Endothelial cell of umbilical vein (primary cell): ENCODE data around the gene EVC2. TPM values are rescaled to one million over a fixed set of nuclear protein-coding genes. Genes with fewer than 3 reads are reported as not detected.
A peak's percentile ranks its signal among the peaks of the same experiment; 100 is the strongest.

Experiments used
- BruUV-seq: library from RNA; stranded (reverse); fragments of 400-500 nt; replicated peaks from 2 replicates; lab custom pipeline; 2021; lab: Mats Ljungman, UMichigan
- CTCF ChIA-PET: fragments of 300-600, 350-600 bp; sonication (Branson Sonifier 250); formaldehyde crosslinking; loops from one replicate; lab custom pipeline; 2021; ENCODE audit warnings: antibody characterized with exemption, inconsistent platforms; lab: Charles Lee
- POLR2A ChIA-PET: fragments of 300-600, 350-600 bp; sonication (Branson Sonifier 250); formaldehyde crosslinking; loops from one replicate; lab custom pipeline; 2021; ENCODE audit warnings: antibody characterized with exemption, inconsistent platforms; lab: Charles Lee
- DNase-seq: peaks from one replicate; pipeline ENCODE4 v3.0.0-alpha.2; 2011; ENCODE audit warnings: low read depth, low spot score
- FAIRE-seq: peaks from 2 replicates; lab custom pipeline; 2011; peaks lifted over from hg19 to GRCh38; lab: Jason Lieb, UNC
- H2AFZ ChIP-seq: 2 replicates; pipeline ENCODE4 v1.6.0; 2012; ENCODE audit warnings: low read depth, low read length, control low read depth, inconsistent platforms
- H3K27ac ChIP-seq: 2 replicates; pipeline ENCODE4 v1.5.1; 2011; ENCODE audit warnings: low read depth, mild to moderate bottlenecking, control low read depth, low read length, moderate library complexity; ENCODE audit not compliant: insufficient read depth
- H3K27me3 ChIP-seq, 2 experiments: 2 replicates each; pipeline versions ENCODE4 v1.6.0 to v1.6.1; 2011; ENCODE audit warnings: low read length in 2 of 2, mixed read lengths in 1 of 2; ENCODE audit not compliant: control insufficient read depth in 2 of 2, insufficient read depth in 2 of 2
- H3K36me3 ChIP-seq, 2 experiments: 2 replicates in 1 of 2; 3 replicates in 1 of 2; pipeline ENCODE4 v1.5.1; 2011; ENCODE audit warnings: low read length in 2 of 2, mild to moderate bottlenecking in 1 of 2, moderate library complexity in 1 of 2; ENCODE audit not compliant: control insufficient read depth in 2 of 2, insufficient read depth in 2 of 2; ENCODE audit errors: extremely low read depth in 1 of 2
- H3K4me1 ChIP-seq: 3 replicates; pipeline ENCODE4 v1.5.1; 2011; ENCODE audit warnings: mild to moderate bottlenecking, low read length; ENCODE audit not compliant: control insufficient read depth, insufficient read depth; ENCODE audit errors: extremely low read depth
- H3K4me2 ChIP-seq: 2 replicates; pipeline ENCODE4 v1.6.1; 2011; ENCODE audit warnings: low read length, control low read depth, mixed read lengths; ENCODE audit not compliant: insufficient read depth
- H3K4me3 ChIP-seq, 3 experiments: fragments of 200-600 bp in 1 of 3; sonication (generic), shearing (Covaris generic) in 1 of 3; replicated peaks in 1 of 3; 2 replicates each; pipeline ENCODE4 v1.5.1; 2011 to 2016; ENCODE audit warnings: control low read depth in 3 of 3, low read length in 3 of 3, mild to moderate bottlenecking in 2 of 3, inconsistent platforms in 1 of 3, low read depth in 1 of 3, moderate library complexity in 1 of 3; ENCODE audit not compliant: insufficient read depth in 1 of 3
- H3K79me2 ChIP-seq: 2 replicates; pipeline ENCODE4 v1.6.0; 2012; ENCODE audit warnings: low read length, inconsistent platforms; ENCODE audit not compliant: control insufficient read depth, insufficient read depth
- H3K9ac ChIP-seq: replicated peaks from 2 replicates; pipeline ENCODE3; 2011; ENCODE audit warnings: low read length, control low read depth; ENCODE audit not compliant: insufficient read depth; ENCODE audit errors: extremely low read depth
- H3K9me1 ChIP-seq: replicated peaks from 3 replicates; pipeline ENCODE4 v1.6.0; 2011; ENCODE audit warnings: mild to moderate bottlenecking, low read length; ENCODE audit not compliant: control insufficient read depth, insufficient read depth; ENCODE audit errors: extremely low read depth
- H3K9me3 ChIP-seq: replicated peaks from 2 replicates; pipeline ENCODE4 v1.5.1; 2012; ENCODE audit warnings: low read length, inconsistent platforms; ENCODE audit not compliant: control insufficient read depth, insufficient read depth
- H4K20me1 ChIP-seq: replicated peaks from 2 replicates; pipeline ENCODE3; 2011; ENCODE audit warnings: mild to moderate bottlenecking, low read length; ENCODE audit not compliant: control insufficient read depth, insufficient read depth; ENCODE audit errors: extremely low read depth
- CTCF ChIP-seq, 2 donors: IDR thresholded peaks; 1 replicate in 1 of 2; 2 replicates in 1 of 2; pipeline ENCODE4 v1.5.1; 2011; ENCODE audit warnings: low read length in 2 of 2, mild to moderate bottlenecking in 2 of 2, moderate library complexity in 2 of 2, control low read depth in 1 of 2, inconsistent platforms in 1 of 2, low read depth in 1 of 2; ENCODE audit not compliant: insufficient read depth in 1 of 2; ENCODE audit errors: extremely low read depth in 1 of 2
- EZH2 ChIP-seq: IDR thresholded peaks from 2 replicates; pipeline ENCODE4 v1.6.1; 2012; ENCODE audit warnings: borderline replicate concordance, low read depth, mild to moderate bottlenecking, moderate library complexity, low read length, inconsistent platforms; ENCODE audit not compliant: severe bottlenecking
- FOS ChIP-seq: IDR thresholded peaks from 2 replicates; pipeline ENCODE4 v1.6.1; 2011; ENCODE audit warnings: mild to moderate bottlenecking, low read length, moderate library complexity, borderline replicate concordance; ENCODE audit not compliant: insufficient read depth
- GATA2 ChIP-seq: IDR thresholded peaks from 2 replicates; pipeline ENCODE4 v1.7.0; 2011; ENCODE audit warnings: low read depth, mild to moderate bottlenecking, moderate library complexity, mixed read lengths, low read length; ENCODE audit not compliant: insufficient read length, insufficient read depth
- JUN ChIP-seq: IDR thresholded peaks from 2 replicates; pipeline ENCODE4 v1.6.1; 2011; ENCODE audit warnings: borderline replicate concordance, low read depth; ENCODE audit not compliant: insufficient read length, insufficient read depth
- MAX ChIP-seq: IDR thresholded peaks from 2 replicates; pipeline ENCODE4 v1.6.1; 2011; ENCODE audit not compliant: insufficient read depth, insufficient read length
- MYC ChIP-seq: IDR thresholded peaks from one replicate; pipeline ENCODE4 v1.6.1; 2011; ENCODE audit warnings: mild to moderate bottlenecking, low read depth, low read length
- POLR2A ChIP-seq: IDR thresholded peaks from 2 replicates; pipeline ENCODE4 v1.6.1; 2012; ENCODE audit warnings: low read depth, mild to moderate bottlenecking, control low read depth, low read length
- POLR2AphosphoS5 ChIP-seq: IDR thresholded peaks from 2 replicates; pipeline ENCODE4 v1.6.1; 2012; ENCODE audit warnings: low read depth, mild to moderate bottlenecking, control low read depth, low read length, moderate library complexity; ENCODE audit not compliant: insufficient read depth
- dilution Hi-C: fragments of 300-500 bp; cut with MboI; formaldehyde crosslinking; loops from one replicate; pipeline ENCODE4 v1.15.0; 2019; ENCODE audit warnings: low sequenced_read_pairs; ENCODE audit not compliant: extremely low pct_ligation_motif_present
- intact Hi-C: fragments of 100-400 bp; cut with micrococcal nuclease; formaldehyde crosslinking; loops from one replicate; pipeline ENCODE4 v1.10.0; 2022
- polyA plus RNA-seq, 4 experiments: library from polyadenylated mRNA; depleted of rRNA in 3 of 4; stranded (reverse) in 3 of 4; unstranded in 1 of 4; fragments of >200 nt; gene quantifications; 2 replicates each; pipeline versions ENCODE4 v1.2.1 to v1.2.3, GENCODE V29; 2011 to 2012; ENCODE audit warnings: missing spikeins in 1 of 4
- total RNA-seq: library from RNA; stranded (reverse); gene quantifications from 2 replicates; pipeline ENCODE4 v1.2.3, GENCODE V29; 2021

EVC2 gene
- total and polyA plus RNA-seq, 2 donors (not counting 3 experiments of a cell fraction or from before 2014, with no cell fraction given): 1.7 to 8.8 TPM

DNA sequence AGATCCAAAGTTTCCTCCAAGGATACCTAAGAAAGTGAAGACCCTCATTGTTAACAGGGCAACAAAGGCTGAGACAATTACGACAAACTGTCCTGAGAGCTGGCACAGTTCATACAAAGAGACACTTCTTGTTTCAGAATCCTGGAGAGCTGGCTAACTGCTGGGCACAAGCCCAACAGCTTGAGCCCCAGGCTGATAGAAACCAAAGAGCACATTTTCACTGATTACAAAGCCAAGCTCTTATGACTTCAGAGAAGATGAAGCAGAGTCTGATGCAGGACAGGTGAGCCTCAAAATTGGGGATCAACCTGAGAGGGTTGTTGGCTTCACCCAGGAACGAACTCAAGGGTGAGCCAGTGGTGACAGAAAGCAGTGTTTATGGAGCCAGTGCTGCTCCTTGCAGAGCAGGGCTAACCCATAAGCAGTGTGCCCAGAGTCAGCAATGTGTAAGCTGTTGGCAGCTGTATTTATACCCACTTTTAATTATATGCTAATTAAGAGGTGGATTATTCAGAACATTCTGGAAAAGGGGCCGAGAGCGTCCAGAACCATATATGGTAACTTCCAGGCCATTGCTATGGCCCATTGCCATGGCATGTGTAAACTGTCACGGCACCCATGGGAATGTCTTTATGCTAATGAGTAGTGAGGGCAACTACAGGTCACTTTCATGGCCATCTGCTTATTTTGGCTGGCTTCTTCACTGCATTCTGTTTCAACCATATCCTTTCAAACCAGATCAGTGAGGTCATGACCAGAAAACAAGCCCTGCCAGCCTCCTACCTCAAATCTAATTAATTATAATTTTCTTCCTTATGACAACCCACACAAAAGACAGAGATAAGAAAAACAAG, 183.7 kb downstream of the EVC2 start:
- Histone ChIP-seq H3K36me3 (no peaks in the 10 kb centered on the region), H3K9ac (no peak overlapping the region), H3K79me2 (no peaks in the 10 kb centered on the region), H3K4me2 (no peak overlapping the region), H3K9me3 (no peaks in the 10 kb centered on the region), H3K4me1 (no peaks in the 10 kb centered on the region), H3K9me1 (no peaks in the 10 kb centered on the region), H3K4me3 (no peak overlapping the region), H3K27me3 (no peaks in the 10 kb centered on the region), H2AFZ (no peak overlapping the region), H3K27ac (no peak overlapping the region), H4K20me1 (no peaks in the 10 kb centered on the region)
- FAIRE-seq: no peak
- dilution Hi-C loops (no loop called here), intact Hi-C loops (no loop called here)
- DNase-seq: peak; percentile 14
- TF ChIP-seq POLR2A: no peak
- TF ChIP-seq EZH2: no peak
- no peak for TF ChIP-seq FOS
- no peak for TF ChIP-seq MAX
- TF ChIP-seq JUN: no peak
- no peak for TF ChIP-seq CTCF (IDR thresholded peaks at IDR 0.05; ENCODE audit: extremely low read depth in 1 of 2, insufficient read depth in 1 of 2, low read depth in 1 of 2, low read length in 2 of 2)
- no peak for TF ChIP-seq MYC
- TF ChIP-seq GATA2: no peak
- no peak for TF ChIP-seq POLR2AphosphoS5
- CTCF ChIA-PET: no interaction called here
- no TSS peak for BruUV-seq
- POLR2A ChIA-PET: interaction anchor here (0.6 kb wide), 1 partner anchor 30 kb away, joined by 3 read pairs; no protein-coding TSS in a partner anchor
